Hematopoietic multipotent progenitor cell treated with erythropoietin and hydrocortisone succinate and interleukin-3 and kit ligand, for 6 days (in vitro differentiated cells): Measurements from ENCODE around the gene DEDD2.

Experiments used
- DNase-seq: peaks from one replicate; pipeline ENCODE4 v3.0.0-alpha.2; 2015

DEDD2 gene

DNA sequence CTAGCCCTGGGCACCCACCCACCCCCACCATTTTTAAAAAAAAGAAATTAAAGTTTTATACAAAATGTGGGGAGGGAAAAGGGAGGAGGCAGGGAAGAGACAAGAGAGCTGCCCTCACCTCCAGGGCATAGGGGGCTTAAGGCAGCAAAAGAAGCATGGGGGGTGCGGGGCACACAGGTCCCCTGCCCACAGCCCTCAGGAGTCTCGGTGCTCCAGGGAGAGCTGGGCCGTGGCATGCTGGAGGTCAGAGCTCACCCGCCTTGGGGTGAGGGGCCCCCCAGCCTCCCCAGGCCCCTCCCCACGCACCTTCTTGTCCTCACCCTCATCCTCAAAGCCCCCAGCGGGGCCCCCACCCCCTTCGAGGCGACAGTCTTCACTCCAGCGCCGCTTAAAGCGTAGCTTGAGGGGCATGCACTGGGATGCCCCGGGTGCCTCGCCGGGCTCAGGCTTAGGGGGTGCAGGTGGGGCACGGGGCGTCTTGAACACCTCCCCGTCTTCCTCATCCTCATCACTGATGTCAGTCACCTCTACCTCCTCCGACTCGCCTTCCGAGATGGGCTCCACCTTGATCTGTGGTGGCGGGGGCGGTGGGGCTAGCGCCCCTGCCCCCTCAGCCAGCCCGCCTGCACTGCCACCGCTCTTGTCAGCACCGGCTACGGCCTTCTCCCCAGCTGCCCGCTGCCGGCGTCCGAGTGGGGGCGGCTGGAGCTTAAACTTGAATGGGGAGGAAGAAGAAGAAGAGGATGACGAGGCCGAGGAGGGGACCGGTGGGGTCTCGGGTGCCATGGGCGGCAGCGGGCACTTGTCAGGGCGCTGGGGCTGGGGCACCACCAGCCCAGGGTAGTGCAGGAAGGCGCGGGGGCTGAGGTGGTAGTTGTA, 31.0 kb upstream of the DEDD2 start:
- DNase-seq: no peak

- DNase-seq: no peak
Measured at GRCh38 chr19:42247640-42248199, 30.2 kb upstream of the DEDD2 start.

DNA sequence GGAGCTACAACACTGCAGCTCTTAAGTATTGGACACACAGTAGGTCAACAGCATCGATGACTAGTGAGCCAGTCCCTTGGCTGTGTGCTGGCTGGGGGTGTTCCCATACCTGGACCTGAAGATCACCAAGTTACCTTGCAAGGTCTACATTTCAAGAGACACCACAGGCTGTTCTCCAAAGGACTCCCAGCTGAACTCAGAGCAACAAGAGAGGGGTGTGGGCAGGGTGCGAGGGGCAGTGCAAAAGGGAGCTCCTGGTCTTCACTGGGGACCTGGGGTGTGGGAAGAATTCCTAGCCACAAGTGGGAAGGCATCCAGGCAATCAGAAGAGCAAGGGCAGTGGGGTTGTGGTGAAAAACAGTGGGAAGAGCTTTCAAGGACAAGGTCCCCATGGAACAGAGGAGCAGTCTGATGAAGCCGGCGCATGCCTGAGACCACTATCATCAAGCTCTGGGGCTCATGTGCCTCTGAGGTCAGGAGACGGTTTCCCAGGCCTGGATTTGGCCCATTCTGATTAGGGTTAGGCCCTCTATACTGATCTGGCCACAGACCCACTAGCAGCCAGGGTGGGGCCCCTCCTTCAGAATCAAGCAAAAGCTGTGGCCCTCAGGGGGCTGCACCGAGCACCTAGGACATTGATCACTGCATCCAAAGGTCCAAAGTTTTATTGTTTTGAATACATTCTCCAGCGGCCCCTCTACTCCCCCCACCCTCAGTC, 29.6 kb upstream of the DEDD2 start:
- DNase-seq: peak; percentile 78

- DNase-seq: no peak
Measured at GRCh38 chr19:42246143-42246921, 28.9 kb upstream of the DEDD2 start.

DNA sequence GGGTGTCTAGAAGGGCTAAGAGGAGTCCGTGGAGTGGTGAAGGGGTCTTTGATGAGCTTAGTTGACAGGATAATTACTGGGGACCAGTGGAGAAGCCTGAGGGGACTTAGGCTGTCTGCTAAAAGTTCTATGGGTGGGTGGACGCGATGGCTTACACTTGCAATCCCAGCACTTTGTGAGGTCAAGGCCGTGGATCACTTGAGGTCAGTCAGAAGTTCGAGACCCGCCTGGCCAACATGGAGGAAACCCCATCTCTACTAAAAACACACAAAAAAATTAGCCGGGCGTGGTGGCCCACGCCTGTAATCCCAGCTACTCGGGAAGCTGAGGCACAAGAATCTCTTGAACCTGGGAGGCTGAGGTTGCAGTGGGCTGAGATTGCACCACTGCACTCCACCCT, 27.8 kb upstream of the DEDD2 start:
- no peak for DNase-seq

DNA sequence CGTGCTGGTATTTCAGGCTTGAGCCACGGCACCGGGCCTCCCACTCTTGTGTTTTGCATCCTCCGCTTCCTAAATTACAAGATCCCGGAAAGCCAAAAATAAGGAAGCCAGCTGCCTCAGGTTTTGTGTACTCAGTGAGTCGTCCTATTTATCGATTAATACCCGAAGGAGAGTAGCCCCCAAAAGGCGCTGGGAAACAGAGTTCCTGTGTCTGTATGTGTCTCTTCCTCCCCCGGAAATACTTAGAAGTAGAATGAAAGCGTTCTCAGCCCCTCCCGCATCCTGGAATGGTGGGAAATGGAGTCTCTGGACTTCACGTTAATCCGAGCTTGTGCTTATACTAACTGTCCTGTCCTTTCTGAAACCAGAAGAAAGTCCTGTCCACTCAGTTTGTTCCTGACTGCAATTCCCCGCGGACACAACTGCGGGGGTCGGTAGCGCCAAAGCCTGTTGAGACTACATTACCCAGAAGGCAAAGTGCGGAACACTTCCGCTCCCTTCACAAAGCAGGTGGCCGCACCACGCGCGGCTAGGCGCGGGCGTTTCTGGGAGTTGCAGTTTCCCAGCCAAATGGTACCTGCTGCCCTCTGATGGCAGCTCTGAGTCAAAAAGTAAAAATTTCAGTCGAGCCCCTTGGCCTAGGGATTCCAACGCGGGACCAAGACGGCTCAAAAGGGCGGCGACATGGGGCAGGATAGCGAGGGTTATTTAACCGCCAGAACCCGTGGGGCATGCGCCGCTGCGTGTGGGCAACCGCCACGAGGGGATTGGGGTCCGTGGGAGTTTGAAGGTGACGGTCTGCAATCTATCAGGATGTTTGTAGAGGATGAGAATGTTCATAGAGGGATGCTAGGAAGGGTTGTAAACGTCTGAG, 27.1 kb upstream of the DEDD2 start:
- DNase-seq: peak; percentile 97

DNA sequence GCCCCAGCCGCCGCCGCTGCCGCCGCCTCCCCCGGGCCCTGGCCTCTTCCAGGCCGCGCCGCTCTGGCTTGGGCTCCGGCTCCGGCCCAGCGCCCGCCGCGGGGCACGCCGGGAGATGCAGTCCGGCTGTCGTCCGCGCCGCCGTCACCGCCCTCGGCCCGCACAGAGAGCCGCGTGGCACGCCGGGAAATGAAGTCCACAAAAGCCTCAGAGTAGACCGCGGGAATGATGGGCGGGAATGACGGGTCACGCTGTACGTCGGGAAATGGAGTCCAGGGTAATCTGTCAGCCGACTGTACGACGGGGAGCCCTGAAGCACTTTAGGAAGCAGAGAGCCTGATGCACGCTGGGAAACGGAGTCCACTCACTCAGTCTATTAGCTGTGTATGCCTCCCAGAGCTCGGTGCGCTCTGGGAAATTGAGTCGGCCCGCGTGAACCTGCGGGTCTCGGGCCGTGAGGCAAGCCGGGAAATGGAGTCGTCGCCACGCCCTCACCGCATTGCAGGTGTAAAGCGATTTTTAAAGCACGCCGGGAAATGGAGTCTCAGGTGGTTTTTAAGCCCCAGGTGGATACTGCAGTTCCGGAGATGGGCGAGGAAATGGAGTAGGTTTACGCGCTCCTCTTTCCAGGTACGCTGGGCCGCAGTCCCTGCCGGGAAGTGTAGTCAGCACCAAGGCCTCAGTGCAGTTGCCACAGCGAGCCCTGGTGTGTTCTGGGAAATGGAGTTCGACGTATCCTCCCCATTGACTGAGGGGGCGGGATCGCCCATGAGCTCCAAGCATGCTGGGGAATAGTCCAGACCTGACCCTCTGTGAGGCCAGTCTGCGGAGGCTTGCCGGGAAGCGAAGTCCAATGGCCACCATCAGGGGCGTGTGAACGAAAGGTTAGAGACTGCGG, 25.3 kb upstream of the DEDD2 start, which contains the start of gene GSK3A:
Gene GSK3A (minus strand): TSS at position 91 of the 898 bp plus-strand sequence. CDS start 137 bp downstream, outside the sequence.
- peak; percentile 99 for DNase-seq

DNA sequence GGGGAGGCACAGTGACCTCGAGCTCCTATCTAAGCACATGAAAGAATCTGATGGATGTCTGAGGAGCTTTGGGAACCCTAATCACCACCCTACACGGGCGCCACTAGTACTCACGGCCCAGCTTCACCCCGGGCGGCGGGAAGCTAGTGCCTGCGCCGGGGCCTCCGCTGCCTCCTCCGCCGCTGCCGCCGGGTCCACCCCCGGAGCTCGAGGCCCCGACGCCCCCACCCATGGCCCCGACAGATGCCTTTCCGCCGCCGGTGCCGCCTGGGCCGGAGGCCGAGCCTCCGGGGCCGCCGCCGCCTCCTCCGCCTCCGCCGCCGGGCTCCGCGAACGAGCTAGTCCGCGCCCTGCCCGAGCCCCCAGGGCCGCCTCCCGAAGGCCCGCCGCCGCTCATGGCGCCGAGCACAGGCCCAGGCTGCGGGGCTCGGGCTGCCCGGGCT, 24.6 kb upstream of the DEDD2 start:
- peak; percentile 55 for DNase-seq

GRCh38 chr19:42241279-42241678, 23.8 kb upstream of the DEDD2 start:
- DNase-seq: no peak

DNA sequence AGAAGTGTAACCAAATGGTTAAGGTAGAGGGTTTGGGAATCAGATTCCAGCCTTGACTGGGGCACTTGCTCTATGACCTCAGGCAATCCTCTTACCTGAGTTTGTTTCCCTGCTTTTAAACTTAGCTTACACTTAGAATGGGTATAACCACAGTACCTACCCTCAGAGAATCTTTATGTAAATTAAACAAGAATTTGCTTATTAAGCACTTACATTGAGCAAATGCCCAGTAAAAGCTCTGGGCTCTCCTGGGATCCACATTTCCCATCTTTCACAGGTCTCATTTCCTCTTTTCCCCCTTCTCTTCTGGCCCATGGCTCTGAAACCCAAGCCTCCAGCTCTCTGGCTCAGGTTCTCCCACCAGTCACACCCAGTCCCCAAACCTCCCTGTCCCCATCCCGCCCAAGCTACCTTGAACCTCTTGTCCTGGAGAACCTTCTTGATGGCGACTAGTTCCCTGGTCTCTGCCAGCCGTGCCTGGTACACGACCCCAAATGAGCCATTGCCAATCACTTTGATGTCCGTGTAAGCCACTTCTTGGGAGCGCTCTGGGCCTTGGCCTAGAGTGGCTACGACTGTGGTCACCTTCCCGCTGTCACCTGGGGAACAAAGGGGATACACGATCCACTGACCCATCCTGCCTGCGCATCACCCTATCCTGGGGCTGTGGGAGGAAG, 22.2 kb upstream of the DEDD2 start:
- DNase-seq: no peak

- DNase-seq: no peak
Measured at GRCh38 chr19:42235181-42235580, 17.7 kb upstream of the DEDD2 start.

GRCh38 chr19:42234364-42234763, 16.9 kb upstream of the DEDD2 start:
- DNase-seq: no peak

GRCh38 chr19:42233678-42234292, 16.3 kb upstream of the DEDD2 start:
- no peak for DNase-seq

- DNase-seq: no peak
Measured at GRCh38 chr19:42233106-42233505, 15.6 kb upstream of the DEDD2 start.

DNA sequence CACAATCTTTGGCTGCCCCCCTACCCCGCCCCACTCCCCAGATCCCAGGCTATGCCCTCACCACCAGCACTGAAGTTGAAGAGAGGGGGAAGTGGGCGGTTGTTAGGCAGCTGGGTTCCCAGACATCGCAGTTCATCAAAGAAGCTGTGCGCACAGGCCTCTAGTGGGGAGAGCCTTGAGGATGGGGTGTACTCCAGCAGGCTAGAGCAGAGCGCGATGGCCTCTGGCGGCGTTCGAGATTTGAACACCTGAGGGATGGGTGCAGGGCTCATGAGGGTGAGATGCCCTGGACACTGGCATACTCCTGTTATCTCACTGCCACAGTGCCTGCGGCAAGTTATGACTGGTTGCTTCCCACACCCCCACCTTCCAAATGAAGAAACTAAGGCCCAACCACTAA, 15.0 kb upstream of the DEDD2 start:
- no peak for DNase-seq

DNA sequence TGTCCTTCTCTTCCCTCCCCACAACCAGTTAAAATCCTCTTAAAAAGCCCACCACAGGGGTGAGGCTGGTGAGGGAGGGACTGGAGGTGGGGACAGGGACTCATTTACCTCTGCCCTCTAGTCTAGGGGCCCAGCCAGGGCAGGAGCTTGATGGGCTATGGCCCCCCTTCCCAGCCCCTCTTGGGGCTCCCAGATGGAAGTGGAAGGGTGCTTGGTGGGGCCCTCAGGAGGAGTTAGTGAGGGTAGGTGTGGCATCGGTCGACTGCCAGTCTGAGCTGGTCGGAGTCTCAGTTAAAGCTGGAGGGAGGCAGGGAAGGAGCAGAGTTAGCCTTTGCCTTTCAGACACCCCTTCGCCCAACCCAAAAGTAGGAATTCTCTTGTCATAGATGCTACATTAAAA, 13.1 kb upstream of the DEDD2 start:
- no peak for DNase-seq

DNA sequence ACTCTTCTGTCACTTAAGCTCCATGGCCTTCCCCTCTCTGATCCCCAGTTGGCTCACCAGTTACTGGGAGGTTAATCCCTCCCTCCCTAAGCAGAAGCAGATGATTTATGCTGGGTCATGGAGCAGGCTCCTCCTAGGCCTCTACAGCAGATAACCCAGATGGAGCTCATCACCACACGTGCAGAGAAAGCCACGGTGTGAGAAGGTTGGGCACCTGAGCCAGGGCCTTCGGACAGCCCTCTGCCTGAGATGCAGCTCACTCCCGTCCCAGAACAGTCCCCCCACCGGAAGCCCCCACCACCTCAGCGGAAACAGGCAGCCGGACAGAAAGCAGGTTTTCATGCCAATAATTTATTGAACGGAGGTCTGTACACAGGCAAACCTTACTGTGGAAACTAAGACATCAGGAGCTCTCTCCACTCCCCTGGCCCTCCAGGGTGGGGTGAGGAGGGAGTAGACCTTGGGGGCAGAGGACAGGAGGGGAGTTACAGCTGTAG, 12.4 kb upstream of the DEDD2 start:
- peak; percentile 86 for DNase-seq

DNA sequence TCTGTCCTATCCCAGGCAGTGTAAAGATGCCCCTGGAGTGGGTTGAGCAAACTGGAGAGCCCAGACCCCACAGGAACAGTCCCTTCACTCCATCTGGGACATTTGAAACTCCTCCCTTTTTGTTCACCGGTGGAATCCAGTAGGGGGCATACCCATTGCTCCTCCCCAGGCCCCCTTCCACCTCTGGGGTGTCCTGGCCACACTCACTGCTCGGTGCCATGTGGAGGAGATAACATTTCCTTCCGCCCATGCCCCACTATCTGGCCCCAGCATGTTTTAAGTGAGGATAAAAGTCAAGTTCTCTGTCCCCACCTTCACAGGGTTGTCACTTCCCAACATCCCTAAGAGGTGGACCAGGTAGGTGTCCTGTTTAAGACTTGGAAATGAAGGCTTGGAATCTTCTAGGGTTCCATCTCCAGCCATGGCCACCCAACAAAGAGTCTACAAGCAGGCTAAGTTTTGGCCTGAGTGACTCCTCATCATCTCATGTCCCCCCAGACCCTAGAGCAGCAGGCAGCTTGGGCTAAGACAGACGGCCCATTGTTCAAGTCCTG, 11.9 kb upstream of the DEDD2 start:
- peak; percentile 91 for DNase-seq

DNA sequence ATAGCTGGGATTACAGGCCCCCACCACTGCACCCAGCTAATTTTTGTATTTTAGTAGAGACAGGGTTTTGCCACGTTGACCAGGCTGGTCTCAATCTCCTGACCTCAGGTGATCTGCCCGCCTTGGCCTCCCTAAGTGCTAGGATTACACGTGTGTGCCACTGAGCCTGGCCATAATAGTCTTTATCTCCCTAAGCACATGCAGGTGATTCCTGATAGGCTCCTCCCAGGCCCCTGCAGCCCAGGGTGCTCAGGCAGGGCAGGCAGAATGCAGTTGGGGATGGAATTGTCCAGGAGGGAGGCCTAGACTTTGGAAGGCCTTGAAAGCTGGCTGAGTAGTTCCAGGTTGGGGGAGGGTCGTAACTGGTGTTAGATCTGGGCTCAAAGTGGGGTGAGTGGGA, 11.2 kb upstream of the DEDD2 start:
- DNase-seq: peak; percentile 68
